ENCODE measurements around the gene PER2. TPM values are rescaled to one million over a fixed set of nuclear protein-coding genes. Genes with fewer than 3 reads are reported as not detected.

PER2 gene
- polyA plus RNA-seq, 3 donors = 5.1 to 6.0 (median 5.1) TPM

Other genes with a start within 250 kb of the PER2 start
- 10 to 100 TPM; 21.1 to 30.3 (median 27.2) TPM for gene SCLY, start 227.6 kb downstream of the PER2 start, polyA plus RNA-seq (ENCODE audit: insufficient read length in 3 of 3)
- gene ESPNL, start 188.3 kb downstream of the PER2 start, polyA plus RNA-seq (ENCODE audit: insufficient read length in 3 of 3) = 1 to 10 TPM in 2 of 3 donors, under 1 TPM in 1; 0.39 to 1.4 (median 1.3) TPM
- gene KLHL30, start 149.9 kb downstream of the PER2 start, polyA plus RNA-seq (ENCODE audit: insufficient read length in 3 of 3) = under 1 TPM; 0.18 to 0.24 (median 0.22) TPM
- 1 to 10 TPM; 4.3 to 5.1 (median 4.9) TPM for gene ERFE, start 129.6 kb downstream of the PER2 start, polyA plus RNA-seq (ENCODE audit: insufficient read length in 3 of 3)
- gene ILKAP, start 84.9 kb downstream of the PER2 start, polyA plus RNA-seq (ENCODE audit: insufficient read length in 3 of 3) = 10 to 100 TPM; 39.3 to 42.9 (median 42.4) TPM
- 1 to 10 TPM; 3.6 to 4.5 (median 4.2) TPM for gene HES6, start 48.6 kb downstream of the PER2 start, polyA plus RNA-seq (ENCODE audit: insufficient read length in 3 of 3)
- gene TRAF3IP1, start 31.9 kb upstream of the PER2 start, polyA plus RNA-seq (ENCODE audit: insufficient read length in 3 of 3) = 10 to 100 TPM; 19.7 to 22.8 (median 21.3) TPM
- 10 to 100 TPM; 27.3 to 33.2 (median 29.0) TPM for gene ASB1, start 138.3 kb upstream of the PER2 start, polyA plus RNA-seq (ENCODE audit: insufficient read length in 3 of 3)